ENCODE measurements around the gene TGFBR3.

- no peak for TF ChIP-seq CTCF (IDR thresholded peaks at IDR 0.05)
- TF ChIP-seq POLR2A (IDR thresholded peaks at IDR 0.05) = no peak
Observed at GRCh38 chr1:91704746-91705145, 181.2 kb downstream of the TGFBR3 start.

All from stomach (tissue), 4 donors.